Tibial nerve (tissue), 4 donors: Measurements from ENCODE around the gene TBC1D9. TPM values are rescaled to one million over a fixed set of nuclear protein-coding genes. Genes with fewer than 3 reads are reported as not detected.

Experiments
- DNase-seq, 2 donors: peaks; one replicate each; pipeline ENCODE4 v3.0.0-alpha.2; 2019; ENCODE audit warnings: low spot score in 2 of 2
- H3K27ac ChIP-seq, 4 donors: fragments of 200-600 bp; sonication (generic) in 3 of 4; one replicate each; pipeline ENCODE4 v1.5.1; 2017 to 2019; ENCODE audit warnings: mild to moderate bottlenecking in 1 of 4
- H3K27me3 ChIP-seq, 2 donors: fragments of 200-600 bp; sonication (generic) in 1 of 2; one replicate each; pipeline versions ENCODE4 v1.5.1 to v1.6.0; 2017 to 2019
- H3K36me3 ChIP-seq, 3 donors: fragments of 200-600 bp; sonication (generic); one replicate each; pipeline ENCODE4 v1.5.1; 2018 to 2019
- H3K4me1 ChIP-seq, 4 donors: fragments of 200-600 bp; sonication (generic) in 3 of 4; one replicate each; pipeline ENCODE4 v1.5.1; 2017 to 2019
- H3K4me3 ChIP-seq, 4 donors: fragments of 200-600 bp; sonication (generic) in 3 of 4; one replicate each; pipeline ENCODE4 v1.5.1; 2017 to 2019; ENCODE audit warnings: mild to moderate bottlenecking in 1 of 4, moderate library complexity in 1 of 4
- H3K9me3 ChIP-seq, 4 donors: fragments of 200-600 bp; sonication (generic) in 3 of 4; one replicate each; pipeline ENCODE4 v1.5.1; 2017 to 2019
- EP300 ChIP-seq, 2 donors: sonication (generic); formaldehyde crosslinking; IDR thresholded peaks; one replicate each; pipeline ENCODE4 v1.6.1; 2017; ENCODE audit warnings: antibody characterized with exemption in 2 of 2, mild to moderate bottlenecking in 1 of 2
- POLR2A ChIP-seq, 2 donors: fragments of 450-650 bp; IDR thresholded peaks; one replicate each; pipeline ENCODE4 v1.6.1; 2017; ENCODE audit warnings: antibody characterized with exemption in 2 of 2, mild to moderate bottlenecking in 2 of 2, moderate library complexity in 2 of 2
- WGBS, 2 donors: methylation state at CpG; one replicate each; pipeline ENCODE4 v1.1.5; 2018; 5-methylcytosine and 5-hydroxymethylcytosine counted together
- total RNA-seq, 4 donors: library from RNA; depleted of rRNA; stranded (reverse); fragments of >200 nt; gene quantifications; one replicate each; pipeline ENCODE4 v1.1.0, GENCODE V29; 2016
- TF ChIP-seq, protein P1 (sequence below), 5 experiments: fragments of 200-600 bp in 3 of 5; fragments of 450-650 bp in 2 of 5; sonication (generic) in 3 of 5; IDR thresholded peaks; one replicate each; pipeline ENCODE4 v1.5.1; 2016 to 2019; ENCODE audit warnings: antibody characterized with exemption in 5 of 5, mild to moderate bottlenecking in 3 of 5, moderate library complexity in 2 of 5

Gene TBC1D9
- total RNA-seq, 4 donors from 2014 or later: 18.4 to 23.7 (median 19.6) TPM

DNA sequence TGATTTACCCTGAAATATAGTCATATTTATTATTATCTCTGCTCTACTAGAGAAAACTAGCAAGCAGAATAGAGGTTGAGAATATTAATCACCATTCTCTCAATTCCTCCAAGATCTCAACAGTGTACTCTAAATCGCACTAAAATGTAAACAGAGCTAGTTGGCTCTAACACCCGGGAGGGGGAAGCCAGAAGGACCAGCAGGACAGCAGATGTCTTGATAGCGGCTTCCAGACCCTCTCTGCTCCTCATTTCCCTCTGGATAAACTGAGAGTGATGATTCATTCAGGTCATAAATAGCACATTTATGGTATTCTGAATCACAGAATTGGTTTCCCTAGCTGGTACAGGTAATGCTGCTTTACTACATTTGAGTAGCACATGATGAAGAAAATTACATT lies 82.5 kb downstream of the TBC1D9 start:
- Histone ChIP-seq H3K27me3 (no peaks in the 10 kb centered on the region), H3K27ac (no peak overlapping the region), H3K36me3 (peaks cover 0 to 57% (median 0%) of the 10 kb centered on the region in 3 donors), H3K4me1 (no peaks in the 10 kb centered on the region), H3K9me3 (no peaks in the 10 kb centered on the region), H3K4me3 (no peak overlapping the region)
- WGBS, 2 donors: 66 to 70% methylated on average over 3 of the region's 3 CpGs
- DNase-seq: no peak
- TF ChIP-seq POLR2A (IDR thresholded peaks at IDR 0.05) (no peak), EP300 (IDR thresholded peaks at IDR 0.05) (no peak)
- TF ChIP-seq, protein P1, sequence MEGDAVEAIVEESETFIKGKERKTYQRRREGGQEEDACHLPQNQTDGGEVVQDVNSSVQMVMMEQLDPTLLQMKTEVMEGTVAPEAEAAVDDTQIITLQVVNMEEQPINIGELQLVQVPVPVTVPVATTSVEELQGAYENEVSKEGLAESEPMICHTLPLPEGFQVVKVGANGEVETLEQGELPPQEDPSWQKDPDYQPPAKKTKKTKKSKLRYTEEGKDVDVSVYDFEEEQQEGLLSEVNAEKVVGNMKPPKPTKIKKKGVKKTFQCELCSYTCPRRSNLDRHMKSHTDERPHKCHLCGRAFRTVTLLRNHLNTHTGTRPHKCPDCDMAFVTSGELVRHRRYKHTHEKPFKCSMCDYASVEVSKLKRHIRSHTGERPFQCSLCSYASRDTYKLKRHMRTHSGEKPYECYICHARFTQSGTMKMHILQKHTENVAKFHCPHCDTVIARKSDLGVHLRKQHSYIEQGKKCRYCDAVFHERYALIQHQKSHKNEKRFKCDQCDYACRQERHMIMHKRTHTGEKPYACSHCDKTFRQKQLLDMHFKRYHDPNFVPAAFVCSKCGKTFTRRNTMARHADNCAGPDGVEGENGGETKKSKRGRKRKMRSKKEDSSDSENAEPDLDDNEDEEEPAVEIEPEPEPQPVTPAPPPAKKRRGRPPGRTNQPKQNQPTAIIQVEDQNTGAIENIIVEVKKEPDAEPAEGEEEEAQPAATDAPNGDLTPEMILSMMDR (IDR thresholded peaks at IDR 0.05): no peak

DNA sequence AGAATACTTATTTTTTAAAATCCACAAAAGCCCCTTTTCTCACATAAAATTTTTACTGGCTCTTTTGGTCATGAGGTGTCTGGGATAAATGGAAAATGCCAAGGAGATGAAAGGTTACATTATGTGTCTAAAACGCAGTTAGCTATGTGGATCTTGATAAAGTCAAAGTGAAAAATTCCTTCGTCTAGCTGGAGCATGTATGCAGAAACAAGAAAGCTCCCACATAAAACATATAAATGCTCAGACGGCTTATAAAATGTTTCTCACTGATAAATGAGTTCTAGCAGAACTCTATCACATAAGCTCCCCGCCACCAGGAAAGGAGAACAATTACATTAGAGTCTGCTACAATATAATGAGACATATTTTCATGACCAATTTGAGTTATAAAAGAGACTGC lies 83.8 kb downstream of the TBC1D9 start:
- TF ChIP-seq, protein P1 (IDR thresholded peaks at IDR 0.05): no peak
- TF ChIP-seq EP300 (IDR thresholded peaks at IDR 0.05) (no peak), POLR2A (IDR thresholded peaks at IDR 0.05) (no peak)
- Histone ChIP-seq H3K27me3 (no peaks in the 10 kb centered on the region), H3K36me3 (peaks cover 0 to 54% (median 0%) of the 10 kb centered on the region in 3 donors), H3K4me1 (no peaks in the 10 kb centered on the region), H3K27ac (no peak overlapping the region), H3K9me3 (no peaks in the 10 kb centered on the region), H3K4me3 (no peak overlapping the region)
- WGBS, 2 donors: 63 to 66% methylated on average over 4 of the region's 4 CpGs
- DNase-seq: no peak

DNA sequence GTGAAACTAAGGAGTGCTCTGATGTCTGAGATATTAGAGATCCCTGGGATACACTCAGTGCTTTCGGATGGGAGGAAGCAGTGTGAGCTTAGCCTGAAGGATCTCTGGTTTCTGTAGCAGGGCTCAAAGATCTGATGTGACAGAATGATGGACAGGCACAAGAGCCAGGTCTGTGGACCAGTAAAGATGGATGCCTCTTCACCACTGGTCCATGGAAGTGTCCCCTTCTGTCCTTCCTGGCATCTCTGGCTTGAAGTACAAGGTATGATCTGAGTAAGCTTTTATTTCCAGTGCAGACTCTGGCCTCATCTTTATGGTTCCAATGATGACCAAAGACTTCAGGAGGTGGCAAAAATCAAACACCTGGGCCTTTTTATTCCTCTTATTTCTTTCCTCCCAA lies 88.1 kb downstream of the TBC1D9 start:
- Histone ChIP-seq H3K9me3 (no peaks in the 10 kb centered on the region), H3K4me1 (no peaks in the 10 kb centered on the region), H3K27ac (no peak overlapping the region), H3K36me3 (peaks cover 0 to 39% (median 0%) of the 10 kb centered on the region in 3 donors), H3K27me3 (no peaks in the 10 kb centered on the region), H3K4me3 (no peak overlapping the region)
- no peak for DNase-seq
- 96 to 100% methylated on average over 1 of the region's 1 CpG for whole genome bisulfite sequencing, 2 donors
- TF ChIP-seq POLR2A (IDR thresholded peaks at IDR 0.05) (no peak), EP300 (IDR thresholded peaks at IDR 0.05) (no peak)
- TF ChIP-seq, protein P1 (IDR thresholded peaks at IDR 0.05): no peak

DNA sequence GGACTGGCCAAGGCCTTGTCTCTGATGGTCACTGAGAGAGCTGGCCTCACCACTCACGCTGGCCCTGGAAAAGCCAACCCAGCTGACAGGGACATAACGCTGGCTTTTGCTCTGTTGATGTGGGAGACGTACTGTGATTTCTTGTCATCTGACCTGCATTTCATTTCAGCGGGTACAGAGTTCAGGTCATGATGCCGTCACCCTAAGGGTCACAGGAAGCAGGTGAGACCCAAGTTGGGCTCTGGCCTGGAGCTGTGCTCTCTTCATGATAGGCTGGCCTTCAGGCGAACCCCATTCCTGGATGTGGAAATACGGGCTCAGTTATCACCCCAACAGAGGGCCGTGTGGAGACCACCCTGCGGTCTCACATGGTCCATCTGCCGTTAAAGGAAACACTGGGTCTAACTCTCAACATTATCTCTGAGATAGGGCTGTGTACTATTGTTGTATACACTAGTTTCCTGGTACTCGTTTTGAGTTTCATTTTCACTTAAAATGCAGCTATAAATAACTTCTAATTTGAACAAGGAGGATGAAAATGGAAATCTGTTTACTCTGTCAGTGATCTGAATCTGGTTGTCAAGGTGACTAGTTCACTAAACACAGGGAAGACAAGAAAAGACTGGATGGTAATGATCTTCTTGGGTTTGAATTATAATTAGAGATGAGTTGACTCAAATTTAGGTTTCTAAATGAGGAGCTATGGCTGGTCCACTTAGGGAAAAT lies 89.1 kb downstream of the TBC1D9 start:
- Histone ChIP-seq H3K4me1 (no peaks in the 10 kb centered on the region), H3K36me3 (peaks cover 0 to 44% (median 0%) of the 10 kb centered on the region in 3 donors), H3K27ac (no peak overlapping the region), H3K27me3 (no peaks in the 10 kb centered on the region), H3K9me3 (no peaks in the 10 kb centered on the region), H3K4me3 (no peak overlapping the region)
- TF ChIP-seq, protein P1 (IDR thresholded peaks at IDR 0.05): no peak
- no peak for TF ChIP-seq EP300 (IDR thresholded peaks at IDR 0.05)
- TF ChIP-seq POLR2A (IDR thresholded peaks at IDR 0.05): no peak
- no peak for DNase-seq
- 91 to 94% methylated on average over 11 of the region's 11 CpGs for WGBS, 2 donors

DNA sequence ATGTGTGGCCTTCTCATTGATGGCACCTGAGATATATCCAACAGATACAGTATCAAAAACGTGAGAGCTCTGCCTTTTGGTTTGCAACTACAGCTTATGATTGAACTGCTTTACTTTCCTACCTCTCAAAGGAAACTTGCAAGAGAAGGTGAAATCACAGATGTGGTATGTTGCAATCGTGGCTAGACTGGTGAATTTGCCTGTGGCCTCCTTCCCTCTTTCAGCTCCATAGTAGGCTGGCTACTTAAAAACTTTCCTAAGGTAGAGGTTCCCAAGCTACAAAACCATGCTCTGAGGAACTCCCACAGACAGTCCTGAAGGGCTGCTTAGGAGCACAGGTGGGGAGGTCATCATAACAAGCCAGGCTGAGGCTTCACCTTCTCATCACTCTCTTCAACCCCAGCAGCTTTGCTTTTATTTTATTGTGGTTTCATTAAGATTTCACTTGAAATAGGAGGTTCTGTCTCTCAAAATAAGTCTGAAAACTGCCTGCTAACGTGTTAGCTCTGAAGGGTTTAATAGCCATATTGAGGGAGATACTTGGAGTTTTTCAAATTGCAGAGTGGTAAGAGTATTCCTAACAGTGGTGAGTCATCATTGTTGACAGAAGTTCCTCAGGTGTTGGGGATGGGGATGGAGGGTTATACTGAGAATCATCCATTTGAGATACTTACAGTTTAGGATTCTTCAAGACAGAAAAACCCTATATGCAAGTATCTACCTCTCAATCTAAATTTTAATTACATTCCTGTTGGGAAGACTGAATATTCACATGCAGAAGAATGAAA lies 93.9 kb downstream of the TBC1D9 start:
- Histone ChIP-seq H3K36me3 (peaks cover 0 to 58% (median 0%) of the 10 kb centered on the region in 3 donors), H3K4me3 (no peak overlapping the region), H3K27ac (no peak overlapping the region), H3K9me3 (no peaks in the 10 kb centered on the region), H3K4me1 (no peaks in the 10 kb centered on the region), H3K27me3 (no peaks in the 10 kb centered on the region)
- TF ChIP-seq POLR2A (IDR thresholded peaks at IDR 0.05) (no peak), EP300 (IDR thresholded peaks at IDR 0.05) (no peak)
- TF ChIP-seq, protein P1 (IDR thresholded peaks at IDR 0.05): no peak
- no peak for DNase-seq
- 59 to 81% methylated on average over 3 of the region's 3 CpGs for WGBS, 2 donors
